ENCODE data around the gene PRDM15.

GRCh38 chr21:41903559-41904351 lies 24.6 kb upstream of the PRDM15 start:
- TF ChIP-seq, protein P1, sequence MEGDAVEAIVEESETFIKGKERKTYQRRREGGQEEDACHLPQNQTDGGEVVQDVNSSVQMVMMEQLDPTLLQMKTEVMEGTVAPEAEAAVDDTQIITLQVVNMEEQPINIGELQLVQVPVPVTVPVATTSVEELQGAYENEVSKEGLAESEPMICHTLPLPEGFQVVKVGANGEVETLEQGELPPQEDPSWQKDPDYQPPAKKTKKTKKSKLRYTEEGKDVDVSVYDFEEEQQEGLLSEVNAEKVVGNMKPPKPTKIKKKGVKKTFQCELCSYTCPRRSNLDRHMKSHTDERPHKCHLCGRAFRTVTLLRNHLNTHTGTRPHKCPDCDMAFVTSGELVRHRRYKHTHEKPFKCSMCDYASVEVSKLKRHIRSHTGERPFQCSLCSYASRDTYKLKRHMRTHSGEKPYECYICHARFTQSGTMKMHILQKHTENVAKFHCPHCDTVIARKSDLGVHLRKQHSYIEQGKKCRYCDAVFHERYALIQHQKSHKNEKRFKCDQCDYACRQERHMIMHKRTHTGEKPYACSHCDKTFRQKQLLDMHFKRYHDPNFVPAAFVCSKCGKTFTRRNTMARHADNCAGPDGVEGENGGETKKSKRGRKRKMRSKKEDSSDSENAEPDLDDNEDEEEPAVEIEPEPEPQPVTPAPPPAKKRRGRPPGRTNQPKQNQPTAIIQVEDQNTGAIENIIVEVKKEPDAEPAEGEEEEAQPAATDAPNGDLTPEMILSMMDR (IDR thresholded peaks at IDR 0.05; ENCODE audit: low read depth, low read length), result no peak
- no peak for TF ChIP-seq EZH2phosphoT487 (IDR thresholded peaks at IDR 0.05; ENCODE audit: low read depth)

Data from OCI-LY3 (cell line).